Ishikawa (cell line): ENCODE measurements around the gene PTCD2.

Source experiments
- CEBPB ChIP-seq: IDR thresholded peaks from 2 replicates; pipeline ENCODE4 v1.6.1; 2012
- CREB1 ChIP-seq: IDR thresholded peaks from 2 replicates; pipeline ENCODE4 v1.6.1; 2012; ENCODE audit warnings: low read depth
- EGR1 ChIP-seq: IDR thresholded peaks from 2 replicates; pipeline ENCODE4 v1.6.1; 2012
- EP300 ChIP-seq: IDR thresholded peaks from 2 replicates; pipeline ENCODE4 v1.6.1; 2012; ENCODE audit warnings: borderline replicate concordance
- FOXM1 ChIP-seq: IDR thresholded peaks from 2 replicates; pipeline ENCODE4 v1.6.1; 2012; ENCODE audit warnings: low read depth, borderline replicate concordance
- NFIC ChIP-seq: IDR thresholded peaks from 2 replicates; pipeline ENCODE4 v1.6.1; 2012
- RAD21 ChIP-seq: IDR thresholded peaks from 2 replicates; pipeline ENCODE4 v1.6.1; 2012; ENCODE audit warnings: low read depth
- TAF1 ChIP-seq: IDR thresholded peaks from 2 replicates; pipeline ENCODE4 v1.6.1; 2012; ENCODE audit warnings: low read depth, mild to moderate bottlenecking
- TCF12 ChIP-seq: IDR thresholded peaks from 2 replicates; pipeline ENCODE4 v1.6.1; 2012; ENCODE audit warnings: low read depth
- TEAD4 ChIP-seq: IDR thresholded peaks from 2 replicates; pipeline ENCODE4 v1.6.1; 2012
- YY1 ChIP-seq: IDR thresholded peaks from 2 replicates; pipeline ENCODE4 v1.6.1; 2012; ENCODE audit warnings: low read depth
- ZBTB7A ChIP-seq: IDR thresholded peaks from 2 replicates; pipeline ENCODE4 v1.6.1; 2012; ENCODE audit warnings: low read depth
- TF ChIP-seq, protein P1 (sequence below): IDR thresholded peaks from 2 replicates; pipeline ENCODE4 v1.6.1; 2012; ENCODE audit warnings: low read depth, mild to moderate bottlenecking
- TF ChIP-seq, protein P2 (sequence below): IDR thresholded peaks from 2 replicates; pipeline ENCODE4 v1.6.1; 2012
- TF ChIP-seq, protein P3 (sequence below): IDR thresholded peaks from 2 replicates; pipeline ENCODE4 v1.6.1; 2012

PTCD2 gene

DNA sequence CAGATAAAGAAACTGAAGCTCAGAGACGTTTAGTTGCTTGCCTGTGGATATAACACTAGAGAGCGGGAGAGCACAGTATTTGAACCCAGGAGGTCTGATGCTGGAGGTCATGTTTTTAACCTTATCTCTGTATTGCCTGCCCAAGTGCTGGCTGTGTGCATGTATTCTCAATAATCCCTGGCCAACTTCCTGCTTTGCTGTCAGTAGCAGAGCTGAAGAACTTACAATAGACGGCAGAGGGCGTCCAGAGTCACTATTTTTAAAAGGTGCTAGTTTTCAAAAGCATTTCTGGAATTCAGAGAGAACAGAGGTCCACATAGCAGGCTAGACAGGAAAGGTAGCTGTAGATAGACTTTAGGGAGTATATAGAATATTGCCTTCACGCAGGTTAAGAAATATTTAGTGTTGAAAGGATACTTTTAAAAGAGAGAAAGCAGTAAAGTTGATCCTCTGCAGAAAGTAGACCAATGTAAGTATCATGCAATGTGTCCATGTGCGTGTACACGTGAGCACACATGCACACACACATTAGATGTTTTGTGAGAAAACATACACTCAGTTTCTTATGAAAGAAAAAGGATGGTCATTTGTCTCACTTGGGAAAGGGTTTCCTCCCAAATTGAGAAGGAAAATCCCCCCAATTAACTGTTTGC is 46.3 kb downstream of the PTCD2 start:
- TF ChIP-seq, protein P1, sequence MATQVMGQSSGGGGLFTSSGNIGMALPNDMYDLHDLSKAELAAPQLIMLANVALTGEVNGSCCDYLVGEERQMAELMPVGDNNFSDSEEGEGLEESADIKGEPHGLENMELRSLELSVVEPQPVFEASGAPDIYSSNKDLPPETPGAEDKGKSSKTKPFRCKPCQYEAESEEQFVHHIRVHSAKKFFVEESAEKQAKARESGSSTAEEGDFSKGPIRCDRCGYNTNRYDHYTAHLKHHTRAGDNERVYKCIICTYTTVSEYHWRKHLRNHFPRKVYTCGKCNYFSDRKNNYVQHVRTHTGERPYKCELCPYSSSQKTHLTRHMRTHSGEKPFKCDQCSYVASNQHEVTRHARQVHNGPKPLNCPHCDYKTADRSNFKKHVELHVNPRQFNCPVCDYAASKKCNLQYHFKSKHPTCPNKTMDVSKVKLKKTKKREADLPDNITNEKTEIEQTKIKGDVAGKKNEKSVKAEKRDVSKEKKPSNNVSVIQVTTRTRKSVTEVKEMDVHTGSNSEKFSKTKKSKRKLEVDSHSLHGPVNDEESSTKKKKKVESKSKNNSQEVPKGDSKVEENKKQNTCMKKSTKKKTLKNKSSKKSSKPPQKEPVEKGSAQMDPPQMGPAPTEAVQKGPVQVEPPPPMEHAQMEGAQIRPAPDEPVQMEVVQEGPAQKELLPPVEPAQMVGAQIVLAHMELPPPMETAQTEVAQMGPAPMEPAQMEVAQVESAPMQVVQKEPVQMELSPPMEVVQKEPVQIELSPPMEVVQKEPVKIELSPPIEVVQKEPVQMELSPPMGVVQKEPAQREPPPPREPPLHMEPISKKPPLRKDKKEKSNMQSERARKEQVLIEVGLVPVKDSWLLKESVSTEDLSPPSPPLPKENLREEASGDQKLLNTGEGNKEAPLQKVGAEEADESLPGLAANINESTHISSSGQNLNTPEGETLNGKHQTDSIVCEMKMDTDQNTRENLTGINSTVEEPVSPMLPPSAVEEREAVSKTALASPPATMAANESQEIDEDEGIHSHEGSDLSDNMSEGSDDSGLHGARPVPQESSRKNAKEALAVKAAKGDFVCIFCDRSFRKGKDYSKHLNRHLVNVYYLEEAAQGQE = no peak
- no peak for TF ChIP-seq CEBPB
- peak; percentile 84 for TF ChIP-seq RAD21
- TF ChIP-seq TEAD4 = peak; percentile 68

DNA sequence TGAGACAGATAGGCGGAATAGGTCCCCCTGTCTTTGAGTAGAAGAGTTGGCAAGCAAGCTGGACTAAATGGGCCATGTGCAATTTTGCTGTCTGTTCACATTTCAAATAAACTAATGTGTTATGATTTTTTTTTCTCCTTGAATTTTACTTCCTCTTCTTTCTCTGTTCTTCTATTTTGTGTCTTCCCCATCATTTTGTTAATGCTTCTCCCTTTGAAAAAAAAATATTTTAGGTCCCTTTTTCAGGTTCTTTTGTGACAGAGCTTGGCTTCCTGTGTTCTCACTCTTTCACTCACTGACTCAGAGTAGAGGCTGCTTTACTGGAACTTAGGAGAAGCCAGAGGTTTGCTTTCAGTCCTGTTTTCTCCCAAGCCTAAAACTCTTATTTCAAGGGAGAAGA is 48.1 kb downstream of the PTCD2 start:
- TF ChIP-seq FOXM1 (no peak), TEAD4 (no peak), EGR1 (no peak), TCF12 (no peak), ZBTB7A (no peak), NFIC (no peak), YY1 (no peak), CREB1 (no peak), CEBPB (no peak)
- TF ChIP-seq, protein P2, sequence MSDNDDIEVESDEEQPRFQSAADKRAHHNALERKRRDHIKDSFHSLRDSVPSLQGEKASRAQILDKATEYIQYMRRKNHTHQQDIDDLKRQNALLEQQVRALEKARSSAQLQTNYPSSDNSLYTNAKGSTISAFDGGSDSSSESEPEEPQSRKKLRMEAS = no peak

DNA sequence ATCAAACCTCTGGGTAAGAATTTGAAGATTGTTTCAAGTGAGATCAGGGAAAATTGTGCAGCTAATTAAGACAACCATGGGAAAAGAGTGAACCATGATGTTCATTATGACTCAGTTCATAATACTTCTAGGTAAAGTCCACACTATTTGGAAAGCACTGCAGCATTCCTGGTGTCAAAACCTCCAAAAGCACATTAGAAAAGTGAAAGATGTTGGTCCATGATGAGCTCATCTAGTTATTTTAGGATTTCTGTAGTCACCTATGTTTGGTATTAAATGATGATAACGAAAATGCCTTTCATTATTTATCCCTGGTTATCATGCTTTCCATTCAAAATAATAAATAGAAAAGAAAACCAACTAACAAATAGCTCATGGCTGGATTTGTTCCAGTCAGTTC is 49.1 kb downstream of the PTCD2 start:
- TF ChIP-seq TAF1 = no peak
- no peak for TF ChIP-seq TEAD4
- TF ChIP-seq ZBTB7A = no peak
- TF ChIP-seq YY1 = no peak
- no peak for TF ChIP-seq CEBPB
- no peak for TF ChIP-seq RAD21
- TF ChIP-seq FOXM1 = no peak
- TF ChIP-seq TCF12 = no peak
- TF ChIP-seq NFIC = no peak
- TF ChIP-seq CREB1 = no peak
- no peak for TF ChIP-seq EP300
- no peak for TF ChIP-seq EGR1

DNA sequence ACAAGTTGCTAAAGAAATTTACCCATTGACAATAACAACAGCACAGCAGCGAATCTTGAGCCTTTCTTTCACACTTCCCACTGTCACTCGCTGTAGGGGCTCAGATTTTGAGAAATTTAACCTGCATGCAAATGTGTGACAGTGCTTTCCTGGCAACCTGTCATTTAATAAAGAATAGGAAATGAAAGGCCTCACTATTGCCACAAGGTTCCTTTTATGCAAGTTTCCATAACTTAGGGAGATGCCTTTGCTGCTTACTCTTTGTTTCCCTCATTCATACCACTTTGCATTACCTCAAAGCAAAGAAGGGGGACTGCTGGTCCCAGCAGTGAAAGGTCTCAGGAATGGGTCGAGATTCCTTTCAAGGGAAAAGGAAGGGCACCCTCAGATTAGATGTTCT is 49.5 kb downstream of the PTCD2 start:
- no peak for TF ChIP-seq RAD21
- no peak for TF ChIP-seq EP300
- TF ChIP-seq ZBTB7A = no peak
- TF ChIP-seq, protein P2 = no peak
- TF ChIP-seq, protein P3, sequence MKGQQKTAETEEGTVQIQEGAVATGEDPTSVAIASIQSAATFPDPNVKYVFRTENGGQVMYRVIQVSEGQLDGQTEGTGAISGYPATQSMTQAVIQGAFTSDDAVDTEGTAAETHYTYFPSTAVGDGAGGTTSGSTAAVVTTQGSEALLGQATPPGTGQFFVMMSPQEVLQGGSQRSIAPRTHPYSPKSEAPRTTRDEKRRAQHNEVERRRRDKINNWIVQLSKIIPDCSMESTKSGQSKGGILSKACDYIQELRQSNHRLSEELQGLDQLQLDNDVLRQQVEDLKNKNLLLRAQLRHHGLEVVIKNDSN = no peak
- TF ChIP-seq YY1 = no peak
- no peak for TF ChIP-seq TCF12
- no peak for TF ChIP-seq CREB1
- TF ChIP-seq TAF1 = no peak
- no peak for TF ChIP-seq NFIC
- TF ChIP-seq TEAD4 = no peak
- TF ChIP-seq, protein P1 = no peak
- TF ChIP-seq CEBPB = no peak

DNA sequence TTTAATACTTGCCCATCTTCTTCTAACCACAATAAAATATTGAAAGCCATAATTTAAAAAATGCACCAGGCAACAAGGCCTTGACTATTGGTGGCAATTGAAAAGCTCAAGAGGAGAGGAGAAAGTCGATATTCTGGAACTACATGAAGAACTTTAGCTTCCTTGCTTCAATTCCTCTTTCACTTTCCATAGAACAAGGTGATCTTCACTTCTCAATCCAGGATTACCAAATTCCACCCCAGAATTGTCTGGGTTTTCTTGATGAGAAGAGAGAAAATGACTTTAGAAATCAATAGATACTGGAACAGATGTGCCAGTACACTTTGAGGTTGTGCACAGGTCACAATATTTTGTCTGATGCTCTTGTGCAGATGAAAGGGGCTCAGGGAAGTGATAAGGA is 52.2 kb downstream of the PTCD2 start:
- TF ChIP-seq, protein P3 = no peak
- TF ChIP-seq EP300 (no peak), NFIC (no peak), ZBTB7A (no peak), FOXM1 (no peak), RAD21 (no peak), TEAD4 (no peak)

DNA sequence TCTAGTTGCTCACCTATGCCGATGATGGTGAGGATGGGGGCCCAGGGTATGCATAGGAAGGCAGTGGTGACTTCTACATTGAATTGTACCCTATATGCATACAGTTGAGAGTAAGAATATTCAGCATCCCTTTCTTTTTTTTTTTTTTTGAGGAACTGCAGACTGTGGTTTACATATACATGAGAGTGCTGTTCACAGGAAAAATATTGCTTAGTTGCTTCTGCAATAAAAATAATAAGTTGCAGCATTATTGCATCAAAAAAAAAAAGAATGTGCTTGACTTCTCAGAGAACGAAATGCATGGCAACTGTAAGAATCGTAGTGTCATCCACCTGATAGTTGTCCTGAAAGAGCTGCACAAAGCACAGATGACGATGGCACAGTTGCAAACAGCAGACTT is 52.8 kb downstream of the PTCD2 start:
- TF ChIP-seq, protein P2 = no peak
- no peak for TF ChIP-seq TCF12
- no peak for TF ChIP-seq CEBPB
- no peak for TF ChIP-seq NFIC
- TF ChIP-seq, protein P3 = no peak
- no peak for TF ChIP-seq EP300
- no peak for TF ChIP-seq RAD21
- no peak for TF ChIP-seq CREB1
- TF ChIP-seq FOXM1 = no peak
- no peak for TF ChIP-seq EGR1
- TF ChIP-seq YY1 = no peak
- no peak for TF ChIP-seq TEAD4
- TF ChIP-seq ZBTB7A = no peak
- no peak for TF ChIP-seq TAF1
- TF ChIP-seq, protein P1 = no peak
